GM21381 (cell line): Measurements from ENCODE around the gene HS6ST3.

Experiments
- ATAC-seq: cut with Tn5 transposase; IDR thresholded peaks from one replicate; pipeline ENCODE4 v1.9.1; 2021; ENCODE audit warnings: mild to moderate bottlenecking, moderate library complexity; ENCODE audit not compliant: unreplicated experiment

The HS6ST3 gene

GRCh38 chr13:96636001-96636709 lies 546.2 kb downstream of the HS6ST3 start:
- ATAC-seq, result no peak

DNA sequence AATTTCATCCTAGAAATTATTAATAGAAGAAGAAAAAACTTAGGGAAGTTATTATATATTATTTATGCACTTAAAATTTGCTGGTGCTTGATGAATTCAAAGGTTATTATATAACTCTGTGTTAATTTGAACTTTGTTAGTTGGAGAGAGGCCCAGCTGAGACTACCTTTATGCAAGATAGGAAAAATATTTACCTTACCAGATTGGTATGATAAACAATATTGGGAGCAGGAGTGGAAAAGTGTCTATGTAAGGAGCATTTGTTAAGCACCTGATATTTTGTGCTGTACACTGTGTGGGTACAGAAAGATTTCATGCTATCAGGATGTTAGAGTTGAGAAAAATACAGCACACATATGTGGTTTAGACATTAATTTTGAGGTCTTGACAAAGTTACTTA lies 547.1 kb downstream of the HS6ST3 start:
- no peak for ATAC-seq

- no peak for ATAC-seq
These were observed 556.2 kb downstream of the HS6ST3 start for GRCh38 chr13:96646101-96646500.

GRCh38 chr13:96646515-96647211 lies 556.8 kb downstream of the HS6ST3 start:
- ATAC-seq, result no peak

GRCh38 chr13:96650301-96650886 lies 560.5 kb downstream of the HS6ST3 start:
- peak; percentile 85 for ATAC-seq

GRCh38 chr13:96651598-96651997 lies 561.7 kb downstream of the HS6ST3 start:
- no peak for ATAC-seq

- no peak for ATAC-seq
These were observed 562.6 kb downstream of the HS6ST3 start for GRCh38 chr13:96652506-96652905.

DNA sequence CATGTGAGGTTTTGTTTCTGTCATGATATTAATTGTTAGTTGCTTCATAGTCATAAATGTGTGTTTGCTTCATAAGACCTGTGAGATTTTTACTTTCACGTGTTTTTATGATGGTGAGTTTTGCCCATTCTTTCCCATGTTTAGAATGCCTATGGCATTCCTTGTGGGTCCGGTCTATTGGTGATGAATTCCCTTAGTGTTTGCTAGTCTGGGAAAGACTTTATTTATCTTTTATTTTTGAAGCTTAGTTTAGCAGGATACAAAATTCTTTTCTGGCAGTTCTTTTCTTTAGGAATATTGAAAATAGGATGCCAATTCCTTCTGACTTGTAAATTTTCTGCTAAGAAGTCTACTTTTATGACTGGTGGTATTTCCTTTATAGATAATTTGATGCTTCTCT lies 571.7 kb downstream of the HS6ST3 start:
- no peak for ATAC-seq

DNA sequence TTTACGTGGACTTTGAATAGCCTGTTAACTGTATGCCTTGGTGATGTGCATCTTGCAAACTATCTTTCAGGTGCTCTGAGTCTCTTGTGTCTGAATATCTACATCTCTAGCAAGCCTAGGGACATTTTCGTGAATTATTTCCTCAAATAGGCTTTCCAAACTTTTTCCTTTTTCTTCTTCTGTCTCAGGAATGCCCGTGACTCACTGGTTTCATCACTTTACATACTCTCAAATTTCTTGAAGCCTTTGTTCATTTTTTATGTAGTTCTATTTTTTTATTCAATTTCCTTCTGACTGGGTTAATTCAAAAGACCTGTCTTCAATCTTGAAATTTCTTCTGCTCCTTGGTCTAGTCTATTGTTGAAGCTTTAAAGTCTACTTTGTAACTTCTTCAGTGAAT lies 572.1 kb downstream of the HS6ST3 start:
- no peak for ATAC-seq

DNA sequence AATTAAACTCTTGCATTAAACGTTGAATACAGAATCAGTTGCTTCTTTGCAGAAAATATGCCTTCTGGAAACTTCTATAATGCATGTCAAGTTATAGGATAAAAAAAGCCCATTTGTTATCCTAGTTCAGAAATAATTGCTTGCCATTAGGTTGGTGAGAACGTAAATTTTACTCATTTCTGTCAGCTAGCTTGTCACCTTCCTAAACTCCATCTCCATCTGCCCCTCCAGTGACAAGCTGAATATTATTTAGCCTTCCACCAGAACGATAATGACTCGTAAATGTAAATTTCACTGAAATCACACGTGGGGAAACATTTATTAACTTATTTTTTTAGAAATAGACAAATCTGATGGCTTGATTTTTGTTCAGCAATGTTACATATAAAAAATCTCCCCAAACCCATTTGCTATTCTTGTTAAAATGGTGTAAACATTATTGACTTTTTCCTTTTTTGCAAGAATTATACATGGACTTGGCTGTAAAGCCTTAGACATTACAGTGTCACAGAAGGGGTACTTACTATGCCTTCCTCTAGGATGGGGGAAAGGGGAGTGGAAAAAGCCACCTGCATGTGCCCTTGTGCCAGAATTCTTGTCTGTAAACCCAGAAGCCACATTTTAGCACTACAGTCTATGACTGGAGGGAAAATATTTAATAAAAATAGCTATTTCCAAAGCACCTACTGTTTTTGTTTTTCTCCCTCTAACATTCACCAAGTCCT lies 577.5 kb downstream of the HS6ST3 start:
- no peak for ATAC-seq

GRCh38 chr13:96671073-96671472 lies 581.2 kb downstream of the HS6ST3 start:
- ATAC-seq, result no peak

GRCh38 chr13:96672016-96672415 lies 582.1 kb downstream of the HS6ST3 start:
- no peak for ATAC-seq

GRCh38 chr13:96673825-96674224 lies 583.9 kb downstream of the HS6ST3 start:
- ATAC-seq, result no peak

DNA sequence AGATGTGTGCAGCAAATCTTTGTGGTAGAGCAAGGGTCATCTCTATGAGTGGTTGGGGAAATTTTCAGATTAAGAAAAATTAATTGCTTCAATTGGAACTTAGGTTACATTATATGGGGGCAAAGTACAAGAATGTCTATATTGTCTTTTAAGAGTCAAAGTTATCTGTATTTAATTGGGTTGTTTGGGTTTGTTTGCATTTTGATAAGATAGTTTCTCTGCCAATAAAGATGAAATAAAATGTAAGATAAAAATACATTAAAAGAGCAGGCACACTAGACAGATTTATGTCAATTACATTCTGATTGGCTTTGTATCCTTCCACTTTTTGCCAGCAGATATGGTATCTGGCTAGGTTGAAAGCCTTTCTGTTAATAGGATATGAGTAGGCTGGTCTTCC lies 587.1 kb downstream of the HS6ST3 start:
- no peak for ATAC-seq

- no peak for ATAC-seq
These were observed 588.9 kb downstream of the HS6ST3 start for GRCh38 chr13:96678801-96679200.

GRCh38 chr13:96680898-96681297 lies 591.0 kb downstream of the HS6ST3 start:
- ATAC-seq, result no peak

GRCh38 chr13:96681766-96682165 lies 591.9 kb downstream of the HS6ST3 start:
- ATAC-seq, result no peak

GRCh38 chr13:96684469-96684868 lies 594.6 kb downstream of the HS6ST3 start:
- no peak for ATAC-seq

DNA sequence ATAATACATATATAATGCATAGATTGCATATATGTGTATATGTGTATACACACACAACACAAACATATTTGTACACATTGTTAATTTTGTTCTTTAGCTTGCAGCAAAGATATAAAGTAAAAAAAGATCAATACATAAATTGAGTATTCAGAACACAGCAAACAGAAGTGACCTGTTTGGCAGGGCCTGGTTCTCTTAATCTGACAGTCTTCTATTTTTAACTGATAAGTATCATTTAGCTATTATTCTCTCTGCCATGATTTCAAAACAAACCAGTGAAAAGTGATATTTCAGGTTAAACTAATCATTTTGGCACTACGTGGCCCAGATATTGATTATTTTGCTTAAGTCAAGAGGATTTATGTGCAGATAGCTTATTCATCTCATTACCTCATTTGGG lies 595.0 kb downstream of the HS6ST3 start:
- ATAC-seq, result no peak

GRCh38 chr13:96686286-96686685 lies 596.4 kb downstream of the HS6ST3 start:
- ATAC-seq, result no peak

DNA sequence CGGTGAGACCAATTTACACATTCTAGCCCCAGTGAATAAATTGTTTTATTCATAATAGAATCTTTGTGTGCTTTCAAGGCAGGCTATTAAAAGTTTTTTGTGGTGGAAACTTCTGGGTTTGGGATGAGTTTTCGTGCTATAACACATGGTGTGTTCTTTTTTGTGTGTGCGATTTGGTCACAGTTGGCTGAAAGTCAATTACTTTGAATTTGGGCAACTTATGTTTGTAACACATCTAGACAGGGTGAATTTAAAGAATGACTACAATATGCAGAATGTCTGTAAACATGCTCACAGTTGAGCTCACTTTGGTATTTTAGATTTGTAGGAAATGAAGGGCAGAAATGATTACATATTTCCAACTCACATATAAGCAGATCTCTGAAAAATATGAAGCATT lies 597.3 kb downstream of the HS6ST3 start:
- ATAC-seq, result no peak

- no peak for ATAC-seq
These were observed 601.1 kb downstream of the HS6ST3 start for GRCh38 chr13:96690998-96691397.
